ENCODE measurements around the gene XPR1.

Gene XPR1

DNA sequence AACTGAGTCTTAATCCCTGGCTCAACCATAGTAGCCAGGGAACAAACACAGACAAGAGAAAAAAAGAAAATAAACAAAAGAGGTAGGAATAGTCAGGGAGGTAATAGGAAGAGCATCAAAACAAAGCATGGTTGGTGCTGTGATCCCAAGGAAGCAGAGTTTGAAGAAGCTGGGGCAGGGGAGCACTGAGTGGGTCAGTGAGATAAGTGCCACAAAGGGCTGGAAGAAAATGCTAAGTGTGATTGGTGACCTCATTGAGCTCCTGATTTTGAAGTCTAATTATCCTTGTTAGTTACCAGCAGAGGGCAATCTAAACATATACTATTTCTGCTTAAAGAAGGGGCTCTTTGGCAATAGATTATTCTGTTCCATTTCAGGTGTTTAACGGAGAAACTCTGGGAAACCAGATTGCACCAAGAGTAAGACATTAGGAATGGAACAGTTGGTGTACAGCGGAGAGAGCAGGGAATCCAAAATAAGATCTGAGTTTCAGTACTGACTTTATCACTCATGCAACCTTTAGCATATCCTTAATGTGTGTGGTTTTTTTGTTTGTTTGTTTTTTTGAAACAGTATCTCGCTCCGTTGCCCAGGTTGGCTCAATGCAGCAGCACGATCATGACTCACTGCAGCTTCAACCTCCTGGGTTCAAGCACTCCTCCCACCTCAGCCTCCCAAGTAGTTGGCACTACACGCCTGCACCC, 250.1 kb downstream of the XPR1 start:
- Histone ChIP-seq H3K9ac (ENCODE audit: low read length) (no peak overlapping the region), H3K4me3 (ENCODE audit: low read depth in 1 of 2, low read length in 2 of 2) (no peak overlapping the region), H3K27me3 (ENCODE audit: control insufficient read depth in 1 of 2, insufficient read depth in 2 of 2, low read length in 2 of 2) (no peaks in the 10 kb centered on the region), H3K4me1 (ENCODE audit: insufficient read depth, low read length) (no peaks in the 10 kb centered on the region), H3K27ac (ENCODE audit: low read depth, low read length) (no peak overlapping the region), H3K36me3 (ENCODE audit: insufficient read depth, low read length) (peaks cover 12% of the 10 kb centered on the region), H3K9me3 (ENCODE audit: low read length) (no peaks in the 10 kb centered on the region)

GRCh38 chr1:180884588-180885300, 252.9 kb downstream of the XPR1 start:
- Histone ChIP-seq H3K4me3 (ENCODE audit: low read depth in 1 of 2, low read length in 2 of 2) (no peak overlapping the region), H3K9ac (ENCODE audit: low read length) (no peak overlapping the region), H3K9me3 (ENCODE audit: low read length) (no peaks in the 10 kb centered on the region), H3K4me1 (ENCODE audit: insufficient read depth, low read length) (no peaks in the 10 kb centered on the region), H3K27me3 (ENCODE audit: control insufficient read depth in 1 of 2, insufficient read depth in 2 of 2, low read length in 2 of 2) (no peaks in the 10 kb centered on the region), H3K36me3 (ENCODE audit: insufficient read depth, low read length) (no peaks in the 10 kb centered on the region), H3K27ac (ENCODE audit: low read depth, low read length) (no peak overlapping the region)

DNA sequence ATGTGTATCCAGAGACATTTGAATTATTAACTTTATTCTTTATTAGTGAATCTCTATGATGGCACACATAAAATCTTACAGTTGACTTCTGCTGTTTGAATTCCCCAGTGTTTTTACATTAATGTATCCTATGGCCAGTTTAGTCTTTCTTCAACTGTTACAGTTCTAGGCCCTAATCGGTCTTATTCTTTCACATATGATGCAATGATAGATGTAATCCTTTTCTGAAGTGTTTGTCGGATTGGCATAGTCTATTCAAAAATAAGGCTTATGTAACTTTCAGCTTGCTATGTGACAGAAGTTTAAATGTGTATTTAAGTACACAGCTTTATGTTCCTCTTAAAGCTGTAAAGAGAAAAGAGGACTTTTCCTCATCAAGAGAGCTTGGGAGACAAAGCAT, 254.5 kb downstream of the XPR1 start:
- Histone ChIP-seq H3K27me3 (ENCODE audit: control insufficient read depth in 1 of 2, insufficient read depth in 2 of 2, low read length in 2 of 2) (no peaks in the 10 kb centered on the region), H3K9me3 (ENCODE audit: low read length) (no peaks in the 10 kb centered on the region), H3K4me1 (ENCODE audit: insufficient read depth, low read length) (no peaks in the 10 kb centered on the region), H3K27ac (ENCODE audit: low read depth, low read length) (no peak overlapping the region), H3K9ac (ENCODE audit: low read length) (no peak overlapping the region), H3K4me3 (ENCODE audit: low read depth in 1 of 2, low read length in 2 of 2) (no peak overlapping the region), H3K36me3 (ENCODE audit: insufficient read depth, low read length) (no peaks in the 10 kb centered on the region)

- H3K36me3 ChIP-seq (ENCODE audit: insufficient read depth, low read length): no peaks in the 10 kb centered on the region
These were observed 256.0 kb downstream of the XPR1 start for GRCh38 chr1:180887841-180888240.

GRCh38 chr1:180888870-180889269, 257.0 kb downstream of the XPR1 start:
- no peak overlapping the region for H3K9ac ChIP-seq (ENCODE audit: low read length)
- H3K27me3 ChIP-seq (ENCODE audit: control insufficient read depth in 1 of 2, insufficient read depth in 2 of 2, low read length in 2 of 2): no peaks in the 10 kb centered on the region

More at GRCh38 chr1:180887841-180888240, 256.0 kb downstream of the XPR1 start:
- H3K4me1 ChIP-seq (ENCODE audit: insufficient read depth, low read length): no peaks in the 10 kb centered on the region
- no peak overlapping the region for H3K27ac ChIP-seq (ENCODE audit: low read depth, low read length)
- no peaks in the 10 kb centered on the region for H3K27me3 ChIP-seq (ENCODE audit: control insufficient read depth in 1 of 2, insufficient read depth in 2 of 2, low read length in 2 of 2)
- H3K4me3 ChIP-seq (ENCODE audit: low read depth in 1 of 2, low read length in 2 of 2): no peak overlapping the region
- H3K9ac ChIP-seq (ENCODE audit: low read length): no peak overlapping the region
- no peaks in the 10 kb centered on the region for H3K9me3 ChIP-seq (ENCODE audit: low read length)

GRCh38 chr1:180889325-180889724, 257.5 kb downstream of the XPR1 start:
- no peak overlapping the region for H3K9ac ChIP-seq (ENCODE audit: low read length)
- H3K27ac ChIP-seq (ENCODE audit: low read depth, low read length): no peak overlapping the region
- H3K4me3 ChIP-seq (ENCODE audit: low read depth in 1 of 2, low read length in 2 of 2): no peak overlapping the region
- no peaks in the 10 kb centered on the region for H3K27me3 ChIP-seq (ENCODE audit: control insufficient read depth in 1 of 2, insufficient read depth in 2 of 2, low read length in 2 of 2)
- H3K4me1 ChIP-seq (ENCODE audit: insufficient read depth, low read length): no peaks in the 10 kb centered on the region
- no peaks in the 10 kb centered on the region for H3K36me3 ChIP-seq (ENCODE audit: insufficient read depth, low read length)
- H3K9me3 ChIP-seq (ENCODE audit: low read length): no peaks in the 10 kb centered on the region

More at GRCh38 chr1:180888870-180889269, 257.0 kb downstream of the XPR1 start:
- H3K4me1 ChIP-seq (ENCODE audit: insufficient read depth, low read length): no peaks in the 10 kb centered on the region
- no peak overlapping the region for H3K4me3 ChIP-seq (ENCODE audit: low read depth in 1 of 2, low read length in 2 of 2)
- no peaks in the 10 kb centered on the region for H3K9me3 ChIP-seq (ENCODE audit: low read length)
- H3K36me3 ChIP-seq (ENCODE audit: insufficient read depth, low read length): no peaks in the 10 kb centered on the region
- H3K27ac ChIP-seq (ENCODE audit: low read depth, low read length): no peak overlapping the region

DNA sequence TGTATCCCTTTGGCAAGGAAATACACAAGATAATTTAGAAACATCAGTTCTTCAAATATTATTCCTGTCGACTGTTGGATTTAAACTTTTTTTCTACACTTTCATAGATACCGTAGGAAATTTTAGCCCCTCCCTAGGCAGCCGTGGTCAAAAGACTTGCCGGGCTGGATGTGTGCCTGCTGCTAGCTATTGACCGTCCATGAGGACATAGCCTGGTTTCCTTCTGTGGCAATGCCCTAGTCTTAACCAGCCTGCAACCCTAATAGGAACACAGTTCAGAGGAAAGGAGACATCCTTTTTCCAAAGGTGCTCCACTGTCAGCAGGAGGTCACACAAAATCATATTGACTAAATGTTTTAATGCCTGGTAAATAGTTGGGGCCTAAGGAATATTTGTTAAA, 260.4 kb downstream of the XPR1 start:
- Histone ChIP-seq H3K36me3 (ENCODE audit: insufficient read depth, low read length) (no peaks in the 10 kb centered on the region), H3K27me3 (ENCODE audit: control insufficient read depth in 1 of 2, insufficient read depth in 2 of 2, low read length in 2 of 2) (no peaks in the 10 kb centered on the region), H3K4me3 (ENCODE audit: low read depth in 1 of 2, low read length in 2 of 2) (no peak overlapping the region), H3K4me1 (ENCODE audit: insufficient read depth, low read length) (no peaks in the 10 kb centered on the region), H3K27ac (ENCODE audit: low read depth, low read length) (no peak overlapping the region), H3K9ac (ENCODE audit: low read length) (no peak overlapping the region), H3K9me3 (ENCODE audit: low read length) (no peaks in the 10 kb centered on the region)

GRCh38 chr1:180892675-180893074, 260.9 kb downstream of the XPR1 start:
- Histone ChIP-seq H3K4me3 (ENCODE audit: low read depth in 1 of 2, low read length in 2 of 2) (no peak overlapping the region), H3K27ac (ENCODE audit: low read depth, low read length) (no peak overlapping the region), H3K27me3 (ENCODE audit: control insufficient read depth in 1 of 2, insufficient read depth in 2 of 2, low read length in 2 of 2) (no peaks in the 10 kb centered on the region), H3K9me3 (ENCODE audit: low read length) (no peaks in the 10 kb centered on the region), H3K4me1 (ENCODE audit: insufficient read depth, low read length) (no peaks in the 10 kb centered on the region), H3K9ac (ENCODE audit: low read length) (no peak overlapping the region), H3K36me3 (ENCODE audit: insufficient read depth, low read length) (no peaks in the 10 kb centered on the region)

GRCh38 chr1:180893614-180894013, 261.8 kb downstream of the XPR1 start:
- H3K27ac ChIP-seq (ENCODE audit: low read depth, low read length): no peak overlapping the region
- H3K9ac ChIP-seq (ENCODE audit: low read length): no peak overlapping the region
- no peaks in the 10 kb centered on the region for H3K9me3 ChIP-seq (ENCODE audit: low read length)
- no peaks in the 10 kb centered on the region for H3K27me3 ChIP-seq (ENCODE audit: control insufficient read depth in 1 of 2, insufficient read depth in 2 of 2, low read length in 2 of 2)
- H3K4me3 ChIP-seq (ENCODE audit: low read depth in 1 of 2, low read length in 2 of 2): no peak overlapping the region
- no peaks in the 10 kb centered on the region for H3K36me3 ChIP-seq (ENCODE audit: insufficient read depth, low read length)
- H3K4me1 ChIP-seq (ENCODE audit: insufficient read depth, low read length): no peaks in the 10 kb centered on the region

- no peaks in the 10 kb centered on the region for H3K9me3 ChIP-seq (ENCODE audit: low read length)
- H3K27me3 ChIP-seq (ENCODE audit: control insufficient read depth in 1 of 2, insufficient read depth in 2 of 2, low read length in 2 of 2): no peaks in the 10 kb centered on the region
- no peaks in the 10 kb centered on the region for H3K36me3 ChIP-seq (ENCODE audit: insufficient read depth, low read length)
- H3K27ac ChIP-seq (ENCODE audit: low read depth, low read length): no peak overlapping the region
- no peak overlapping the region for H3K9ac ChIP-seq (ENCODE audit: low read length)
- H3K4me3 ChIP-seq (ENCODE audit: low read depth in 1 of 2, low read length in 2 of 2): no peak overlapping the region
- no peaks in the 10 kb centered on the region for H3K4me1 ChIP-seq (ENCODE audit: insufficient read depth, low read length)
These were observed 264.3 kb downstream of the XPR1 start for GRCh38 chr1:180896161-180896560.

DNA sequence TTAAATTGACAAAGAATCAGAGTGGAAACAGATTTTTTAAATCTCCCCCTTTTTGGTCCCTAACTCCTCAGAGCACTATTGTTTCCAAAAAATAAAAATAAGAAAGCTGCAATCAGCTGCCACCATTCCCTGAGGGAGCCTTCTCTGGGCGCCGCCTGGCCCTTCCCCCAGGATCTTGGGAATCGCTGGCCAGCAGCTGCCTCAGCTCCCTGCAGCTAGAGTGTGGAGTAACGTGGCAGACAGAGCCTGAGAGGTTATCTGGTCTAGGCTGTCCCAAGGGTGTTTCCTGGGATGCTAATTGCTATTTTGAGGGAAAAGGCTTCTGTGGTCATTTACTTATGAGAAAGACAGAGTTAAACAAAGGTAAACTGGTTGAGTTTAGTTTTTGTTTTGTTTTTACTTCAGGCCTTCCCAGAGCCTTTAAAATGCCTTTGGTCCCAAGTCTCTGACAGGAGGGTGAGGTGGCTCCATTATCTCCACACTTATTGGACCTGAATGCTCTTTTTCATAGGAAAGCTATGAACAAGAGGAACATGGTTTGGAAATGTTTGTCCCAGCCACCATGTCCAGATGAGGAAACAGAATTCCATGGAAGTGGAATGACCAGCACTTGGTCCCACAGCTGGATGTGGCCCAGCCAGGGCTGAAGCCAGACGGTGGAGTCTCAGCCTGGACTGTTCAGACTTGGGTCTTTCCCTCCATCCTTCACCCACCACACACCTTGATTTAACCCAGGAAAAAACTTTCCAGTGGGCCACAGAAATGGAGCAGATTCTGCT, 266.8 kb downstream of the XPR1 start:
- Histone ChIP-seq H3K9ac (ENCODE audit: low read length) (no peak overlapping the region), H3K27me3 (ENCODE audit: control insufficient read depth in 1 of 2, insufficient read depth in 2 of 2, low read length in 2 of 2) (no peaks in the 10 kb centered on the region), H3K27ac (ENCODE audit: low read depth, low read length) (no peak overlapping the region), H3K4me1 (ENCODE audit: insufficient read depth, low read length) (no peaks in the 10 kb centered on the region), H3K36me3 (ENCODE audit: insufficient read depth, low read length) (no peaks in the 10 kb centered on the region), H3K9me3 (ENCODE audit: low read length) (no peaks in the 10 kb centered on the region), H3K4me3 (ENCODE audit: low read depth in 1 of 2, low read length in 2 of 2) (no peak overlapping the region)
